SKM-1 treated with dmso at 0.1 percent for 144 hours (cell line): ENCODE measurements around the gene SSRP1.

Source experiments
- DNase-seq: peaks from one replicate; lab custom pipeline; 2025; ENCODE audit not compliant: unreplicated experiment; lab: John Stamatoyannopoulos, UW

Gene SSRP1

DNA sequence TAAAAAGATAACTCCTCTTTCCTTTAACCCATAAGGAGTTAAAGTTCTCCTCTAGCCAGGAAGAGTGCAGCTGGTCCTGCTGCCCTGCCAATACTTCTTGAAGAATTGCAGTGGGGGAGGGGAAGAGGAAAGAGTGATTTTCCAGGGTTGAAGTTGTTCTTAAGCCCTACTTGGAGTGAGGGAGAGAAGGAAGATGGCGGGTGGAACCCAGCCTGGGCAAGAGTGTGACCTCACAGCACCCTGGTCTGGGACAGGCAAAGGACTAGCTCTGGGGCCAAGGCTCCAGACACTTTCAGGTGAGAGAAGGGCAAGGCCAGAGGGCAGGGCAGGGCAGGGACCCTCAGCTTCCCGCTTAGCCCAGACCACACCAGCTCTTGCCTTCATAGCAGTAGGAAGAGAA lies 17.5 kb downstream of the SSRP1 start:
- DNase-seq, result no peak

DNA sequence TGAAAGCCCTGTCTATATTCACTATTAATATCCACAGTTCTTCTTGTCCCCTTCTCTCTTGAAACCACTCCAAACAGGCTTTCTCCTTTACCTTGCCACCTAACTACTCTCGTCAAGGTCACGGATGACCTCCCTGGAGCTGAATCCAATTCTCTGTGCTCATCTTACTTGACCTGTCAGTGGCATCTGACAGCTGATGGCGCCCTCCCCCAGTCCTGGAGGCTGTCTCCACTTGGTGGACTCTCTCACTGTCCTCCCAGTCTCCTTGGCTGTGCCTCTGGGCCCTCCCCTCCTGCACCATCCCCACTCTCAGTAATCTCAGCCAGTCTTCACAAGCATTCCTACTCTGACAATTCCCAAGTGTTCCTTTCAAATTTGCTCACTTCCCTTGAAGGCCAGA lies 19.7 kb downstream of the SSRP1 start:
- DNase-seq, result no peak

DNA sequence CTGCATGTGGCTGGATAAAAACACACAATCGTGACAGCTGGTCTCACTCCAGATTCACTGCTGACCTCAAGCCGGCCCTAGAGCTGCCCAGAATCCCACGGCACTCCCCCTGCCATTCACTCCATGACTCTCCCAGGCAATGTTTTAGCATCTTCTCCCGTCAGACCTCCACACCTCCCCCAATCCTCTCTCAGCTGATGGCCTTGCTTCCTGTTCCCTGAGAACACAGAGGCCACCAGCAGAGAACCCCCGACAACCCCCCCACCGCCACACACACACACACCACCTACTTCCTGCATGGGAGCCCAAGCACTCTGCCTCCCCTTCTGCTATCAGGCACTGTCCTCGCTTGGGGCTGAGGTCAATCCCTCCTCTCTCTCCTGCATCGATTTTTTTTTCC lies 20.2 kb downstream of the SSRP1 start:
- DNase-seq, result no peak

DNA sequence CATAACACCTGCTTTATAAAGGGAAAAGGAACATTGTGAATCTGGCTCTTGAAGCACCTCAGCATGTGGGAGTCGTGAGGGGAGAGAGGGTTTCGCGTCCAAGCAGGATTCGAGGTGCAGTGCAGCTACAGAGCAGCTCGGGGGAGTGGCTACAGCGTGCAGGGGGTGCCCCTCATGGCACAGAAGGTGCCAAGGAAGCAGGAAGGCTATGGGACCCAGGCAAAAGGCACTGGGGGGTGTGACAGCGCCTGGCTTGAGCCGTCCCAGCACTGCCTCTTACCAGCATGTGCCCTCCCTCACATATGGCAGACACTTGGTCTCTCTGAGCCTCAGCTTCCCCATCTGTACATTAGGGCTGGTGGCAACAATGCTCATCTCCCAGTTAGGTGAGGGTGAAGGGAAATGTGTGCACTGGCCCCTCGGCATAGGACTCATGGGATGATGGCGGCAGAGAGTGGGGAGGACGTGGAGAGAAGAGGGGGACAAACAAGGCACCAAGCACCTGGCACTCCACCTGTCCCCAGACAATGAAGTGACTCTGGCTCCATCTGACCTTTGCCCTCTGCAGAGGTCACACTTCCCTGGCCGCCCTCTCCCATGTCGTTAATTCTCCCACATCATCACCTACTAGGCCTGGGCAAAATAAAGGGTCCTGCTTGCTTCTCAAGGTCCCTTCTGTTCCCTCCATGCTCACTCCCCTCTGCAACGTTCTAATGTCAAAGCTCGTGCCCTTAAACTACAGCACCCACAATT lies 21.3 kb downstream of the SSRP1 start:
- no peak for DNase-seq

DNA sequence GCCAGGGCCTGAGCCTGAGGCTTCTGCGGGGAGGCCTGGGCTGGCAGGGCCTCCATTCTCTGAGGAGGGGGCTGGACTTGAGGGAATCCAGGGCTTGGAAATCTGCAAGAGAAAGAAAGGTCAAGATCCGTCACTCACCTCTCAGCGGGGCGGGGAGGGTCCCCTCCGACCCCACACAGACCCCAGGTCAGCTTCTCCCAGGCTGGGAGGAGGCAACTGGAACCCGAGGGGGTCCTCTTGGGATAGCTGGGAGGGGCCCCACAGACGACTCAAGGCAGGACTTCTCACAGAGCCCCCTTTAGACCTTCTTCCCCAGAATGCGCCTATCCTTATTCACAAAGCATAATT lies 21.9 kb downstream of the SSRP1 start:
- no peak for DNase-seq

DNA sequence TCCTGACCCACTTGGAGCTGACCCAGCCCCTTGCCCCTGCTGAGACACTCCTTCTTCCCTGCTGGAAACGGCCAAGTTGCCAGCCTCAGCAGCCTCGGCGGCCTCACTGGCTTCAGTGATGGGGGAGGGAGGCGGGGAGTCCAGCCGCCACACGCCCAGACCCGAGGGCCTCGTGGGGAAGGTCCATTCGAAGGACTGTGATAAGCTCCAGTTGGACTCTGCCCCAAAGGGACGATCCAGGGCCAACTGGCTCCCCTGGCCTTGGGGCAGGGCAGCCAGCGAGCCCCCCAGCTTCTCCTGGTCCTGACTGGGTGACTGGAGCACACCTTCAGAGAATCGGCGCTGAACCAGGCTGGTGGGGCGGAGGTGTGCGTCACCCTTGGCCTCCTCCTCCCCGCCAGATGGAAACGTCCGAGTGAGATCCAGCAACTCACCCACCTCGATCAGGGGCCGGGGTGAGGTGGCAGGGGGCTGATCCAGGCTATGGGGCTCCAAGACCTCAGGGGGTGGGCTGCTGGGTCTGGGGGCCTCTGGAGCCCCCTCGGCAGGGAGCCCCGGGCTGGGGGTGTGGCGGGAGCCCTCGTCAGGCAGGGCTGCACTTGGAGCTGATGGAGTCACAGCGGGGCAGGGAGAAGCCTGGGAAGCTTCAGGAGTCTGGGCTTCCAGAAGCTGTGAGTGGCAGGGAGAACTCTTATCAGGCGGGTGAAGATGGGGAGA lies 22.5 kb downstream of the SSRP1 start:
- no peak for DNase-seq

DNA sequence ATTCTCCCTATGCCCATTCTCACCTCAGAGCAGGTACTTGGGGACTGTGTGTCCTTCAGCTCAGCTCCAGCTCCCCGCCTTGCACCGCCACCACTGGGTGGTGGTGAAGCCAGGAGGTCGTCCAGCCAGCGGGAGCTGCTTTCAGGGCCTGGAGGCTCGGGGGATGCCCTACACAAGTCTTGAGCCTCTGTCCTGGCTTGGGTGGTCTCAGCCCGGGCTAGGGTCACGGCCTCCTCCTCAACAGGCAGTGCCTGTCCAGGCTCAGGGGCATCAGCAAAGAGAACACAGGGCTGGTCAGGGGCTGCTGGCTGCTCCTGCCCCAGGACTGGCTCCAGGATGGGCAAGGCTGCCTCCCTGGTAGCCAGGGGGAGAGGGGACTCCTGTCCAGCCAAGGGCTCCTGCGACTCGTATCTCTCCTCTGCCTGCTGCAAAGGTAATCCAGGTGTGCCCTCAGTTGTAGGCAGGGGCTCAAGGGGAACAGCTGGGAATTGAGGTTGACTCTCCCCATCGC lies 23.1 kb downstream of the SSRP1 start:
- no peak for DNase-seq

DNA sequence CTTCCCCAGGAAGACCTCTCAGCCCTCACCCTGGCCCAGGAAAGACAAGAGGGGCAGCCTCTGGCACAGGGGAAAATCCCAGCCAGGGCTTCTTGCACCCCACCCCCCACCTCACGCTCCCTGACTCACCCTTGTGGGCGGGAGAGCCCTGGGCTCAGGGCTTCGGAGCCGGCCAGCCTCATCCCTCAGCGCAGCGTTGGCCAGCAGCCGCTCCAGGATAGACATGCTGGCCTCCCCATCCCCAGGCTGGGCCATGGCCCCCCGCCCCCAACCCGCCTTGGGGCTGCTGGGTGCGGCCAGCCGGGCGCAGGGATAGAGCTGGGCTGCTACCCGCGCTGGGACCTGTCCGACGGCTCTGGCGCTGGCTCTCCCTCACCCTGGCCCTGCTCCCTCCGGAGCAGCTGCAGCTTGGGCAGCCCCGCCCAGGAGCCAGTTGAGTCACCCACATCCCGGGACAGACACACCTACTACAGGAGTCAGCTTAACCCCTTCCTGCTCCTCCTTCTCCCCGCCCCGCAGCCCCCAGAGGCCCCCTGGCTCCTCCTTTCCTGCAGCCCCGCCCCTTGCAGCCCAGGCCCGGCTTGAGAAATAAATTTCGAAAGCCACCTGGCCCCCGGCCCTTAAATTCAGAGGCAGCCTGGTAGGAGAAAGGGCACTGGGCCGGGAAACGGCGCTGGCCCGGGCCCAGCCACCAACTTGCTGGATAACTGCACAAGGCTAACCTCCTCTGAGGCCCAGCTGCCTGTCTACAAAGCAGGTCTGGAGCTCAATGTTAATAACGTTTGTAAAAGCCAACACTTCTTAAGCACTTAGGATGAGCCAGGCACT lies 24.4 kb downstream of the SSRP1 start:
- DNase-seq, result peak; percentile 26

DNA sequence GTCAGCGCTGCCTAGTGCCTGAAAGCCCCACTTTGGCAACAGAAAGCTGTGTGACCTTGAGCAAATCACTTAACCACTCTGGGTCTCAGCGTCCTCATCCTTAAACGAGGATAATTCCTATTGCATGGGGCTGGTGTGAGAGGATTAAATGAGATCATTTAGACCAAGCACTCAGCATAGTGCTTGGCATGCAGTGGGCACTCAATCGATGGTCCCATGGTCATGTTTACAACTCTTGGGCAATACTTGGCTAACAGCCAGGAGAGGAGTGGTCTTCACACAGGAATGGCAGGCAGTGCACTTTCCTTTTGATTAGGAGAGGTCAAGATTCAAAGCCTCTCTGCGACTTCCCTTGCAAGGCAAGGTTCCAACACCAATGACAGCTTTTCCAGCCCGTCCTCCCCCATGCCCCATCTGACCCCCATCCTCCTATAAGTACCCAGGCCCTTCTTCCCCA lies 25.0 kb downstream of the SSRP1 start:
- DNase-seq, result no peak

DNA sequence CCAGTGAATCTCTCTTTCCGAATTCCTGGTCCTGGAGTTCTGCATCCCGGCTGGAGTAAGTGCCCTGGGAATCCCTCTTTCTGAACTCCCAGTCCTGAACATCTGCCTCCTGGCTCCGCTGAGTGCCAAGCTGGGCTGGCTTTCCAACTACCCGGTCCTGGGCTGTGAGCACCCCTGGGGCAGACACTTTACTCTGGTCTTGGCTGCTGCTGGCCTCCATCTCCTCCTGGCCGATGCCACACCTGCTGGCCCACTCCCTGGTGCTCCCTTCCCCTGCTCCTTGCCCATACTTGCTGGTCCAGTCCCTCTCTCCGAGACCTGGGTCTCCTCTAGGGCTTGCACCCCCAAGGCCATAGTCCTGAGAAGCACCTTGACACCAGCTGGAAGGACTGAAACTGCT lies 25.6 kb downstream of the SSRP1 start:
- DNase-seq, result no peak

DNA sequence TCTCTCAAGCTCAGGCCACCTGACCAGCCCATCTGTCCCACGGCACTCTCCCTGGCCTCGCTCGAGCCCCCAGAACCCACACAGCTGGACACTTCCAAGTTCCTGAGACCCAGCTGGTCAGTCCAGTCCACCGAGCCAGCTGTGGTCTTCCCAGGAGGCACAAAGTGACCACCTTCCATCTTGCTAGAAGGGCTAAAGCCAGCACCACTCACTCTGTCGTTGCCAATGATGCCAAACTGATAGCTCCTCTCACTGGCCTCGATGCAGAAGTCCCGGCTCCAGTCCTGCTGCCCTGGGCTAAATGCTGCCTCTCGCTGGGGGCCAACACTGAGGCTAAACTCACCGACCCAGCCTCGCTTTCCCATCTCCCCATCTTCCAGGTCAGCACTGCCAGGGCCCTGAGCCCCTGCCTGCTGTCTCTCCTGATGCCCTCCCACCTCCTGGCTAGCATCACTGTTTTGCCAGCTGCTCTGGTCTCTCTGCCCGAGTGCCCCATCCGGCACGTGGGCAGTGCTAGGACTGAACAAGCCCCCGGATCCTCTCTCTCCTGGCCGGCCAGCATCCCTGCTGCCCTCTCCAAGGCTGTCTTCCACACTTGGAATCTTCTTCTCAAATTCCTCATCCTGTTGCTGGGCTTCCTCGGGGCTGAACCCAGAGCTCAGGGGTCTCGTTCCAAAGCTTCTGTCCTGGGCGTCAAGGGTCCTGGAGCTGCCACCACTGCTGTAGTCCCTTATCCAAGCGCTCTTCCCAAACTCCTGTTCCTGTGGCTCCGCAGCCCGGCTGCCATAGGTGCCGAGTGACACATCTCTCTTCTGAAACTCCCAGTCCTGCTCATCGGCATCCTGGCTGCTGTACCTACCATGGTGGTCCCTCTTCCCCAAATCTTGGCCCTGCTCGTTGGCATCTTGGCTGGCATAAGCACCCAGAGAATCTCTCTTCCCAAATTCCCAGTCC lies 26.3 kb downstream of the SSRP1 start:
- DNase-seq, result no peak

DNA sequence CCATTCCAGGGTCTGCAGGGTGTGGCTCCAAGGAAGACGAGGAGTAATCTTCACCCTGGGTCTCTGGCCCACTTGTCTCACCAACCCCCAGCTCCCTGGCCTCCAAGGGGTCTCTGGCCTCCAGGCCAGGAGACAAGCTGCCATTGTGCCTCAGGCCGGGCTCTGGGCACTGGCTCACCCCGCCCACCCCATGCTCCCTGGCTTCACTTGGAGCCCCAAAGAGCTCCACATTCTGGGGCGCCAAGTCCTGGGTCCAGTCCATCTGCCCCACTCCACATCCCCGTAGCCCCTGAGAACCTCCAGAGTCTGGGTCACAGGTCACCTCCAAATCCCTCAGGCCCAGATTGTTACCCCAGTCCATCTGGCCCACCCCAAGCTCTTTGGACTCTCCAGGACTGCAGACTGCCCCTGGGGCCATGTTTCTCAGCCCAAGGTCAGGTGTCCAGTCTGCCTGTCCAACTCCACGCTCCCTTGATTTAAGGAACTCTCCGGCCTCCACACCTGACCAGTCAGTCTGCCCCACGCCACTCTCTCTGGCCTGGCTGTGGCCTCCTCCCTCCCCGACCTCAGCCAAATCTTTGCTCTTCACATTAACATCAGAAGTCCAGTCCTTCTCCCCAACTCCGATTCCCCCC lies 27.1 kb downstream of the SSRP1 start:
- DNase-seq, result no peak

DNA sequence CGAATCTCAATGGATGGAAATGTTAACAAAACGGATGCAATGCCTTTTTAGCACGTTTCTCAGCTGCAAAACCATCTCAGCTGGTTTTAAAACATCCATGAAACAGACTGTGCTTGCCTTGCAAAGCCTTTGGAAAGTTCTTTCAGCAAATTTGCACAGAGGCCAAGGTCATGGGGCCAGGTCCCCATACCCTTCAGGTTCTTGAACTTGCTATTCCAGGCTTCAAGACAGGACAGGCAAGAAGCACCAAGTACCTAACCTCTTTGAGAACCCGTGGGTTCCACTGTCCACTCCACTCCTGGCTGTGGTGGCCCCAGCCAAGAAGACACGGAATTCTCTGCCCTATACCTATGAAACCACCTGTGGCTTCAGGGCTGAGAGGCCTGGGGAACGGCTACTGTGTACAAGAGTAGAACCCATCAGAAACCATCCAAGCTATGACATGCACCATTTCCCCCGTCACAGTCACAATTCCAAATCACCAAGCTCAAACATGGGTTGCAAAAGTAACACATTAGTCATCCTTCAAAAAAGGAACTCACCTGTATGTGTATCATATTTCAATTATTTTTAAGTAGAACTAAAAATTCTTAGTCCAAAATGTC lies 27.9 kb downstream of the SSRP1 start:
- no peak for DNase-seq

DNA sequence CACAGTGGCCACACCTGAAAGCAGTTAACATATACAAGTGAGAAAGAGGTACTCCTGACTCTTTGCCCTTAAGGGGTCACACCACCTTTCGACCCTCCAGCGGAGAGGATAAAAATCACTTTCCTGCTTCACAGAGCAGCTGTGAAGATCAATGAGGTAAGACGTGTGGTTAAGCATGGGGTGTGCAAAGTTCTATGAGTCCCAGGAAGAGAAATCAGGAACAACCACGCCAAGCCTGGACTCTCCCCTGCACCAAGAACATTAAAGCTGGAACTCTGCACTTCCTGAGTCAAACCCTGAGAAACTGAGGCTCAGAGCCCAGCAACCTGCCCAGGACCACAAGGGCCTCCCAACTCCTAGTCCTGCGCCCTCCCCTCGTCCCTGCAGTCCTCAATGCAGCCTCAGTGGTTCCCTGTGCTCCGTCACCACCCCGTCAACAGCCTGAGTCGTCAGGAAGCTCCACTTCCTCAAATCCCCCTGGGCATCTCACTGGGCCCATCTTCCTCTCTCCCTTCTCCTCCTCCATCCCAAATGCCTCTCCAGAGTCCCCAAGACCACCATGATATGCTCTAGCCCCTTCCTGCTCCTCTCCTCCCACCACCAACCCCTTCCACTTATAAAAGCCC lies 28.6 kb downstream of the SSRP1 start:
- DNase-seq, result peak; percentile 18

DNA sequence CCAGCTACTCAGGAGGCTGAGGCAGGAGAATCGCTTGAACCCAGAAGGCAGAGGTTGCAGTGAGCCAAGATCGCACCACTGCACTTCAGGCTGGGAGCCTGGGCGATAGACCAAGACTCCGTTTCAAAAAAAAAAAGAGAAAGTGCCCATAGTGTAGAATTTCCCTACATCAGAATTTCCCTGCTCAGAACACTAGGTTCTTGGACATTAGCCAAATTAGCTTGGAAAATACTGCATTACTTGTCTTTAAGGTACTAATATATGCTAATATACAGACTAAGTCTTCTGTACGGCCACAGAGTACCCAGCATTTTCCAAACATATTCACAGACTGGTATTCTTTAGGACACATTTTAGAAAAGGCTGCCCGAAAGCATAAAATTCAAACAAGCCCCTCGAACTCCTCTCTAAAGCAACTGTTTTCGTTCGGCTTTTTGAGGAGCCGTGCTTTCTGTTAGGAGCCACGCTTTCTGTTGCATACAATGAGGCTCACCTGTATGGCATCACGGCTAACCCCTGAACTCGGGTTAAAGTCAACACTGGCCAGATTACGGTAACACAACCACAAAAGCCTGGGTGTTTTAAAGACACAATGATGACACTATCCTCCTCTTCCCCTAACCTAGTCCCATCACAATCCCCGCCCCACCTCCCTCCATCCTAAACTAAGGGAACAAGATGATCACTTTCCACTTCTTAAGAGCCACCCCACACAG lies 29.4 kb downstream of the SSRP1 start:
- DNase-seq, result no peak

DNA sequence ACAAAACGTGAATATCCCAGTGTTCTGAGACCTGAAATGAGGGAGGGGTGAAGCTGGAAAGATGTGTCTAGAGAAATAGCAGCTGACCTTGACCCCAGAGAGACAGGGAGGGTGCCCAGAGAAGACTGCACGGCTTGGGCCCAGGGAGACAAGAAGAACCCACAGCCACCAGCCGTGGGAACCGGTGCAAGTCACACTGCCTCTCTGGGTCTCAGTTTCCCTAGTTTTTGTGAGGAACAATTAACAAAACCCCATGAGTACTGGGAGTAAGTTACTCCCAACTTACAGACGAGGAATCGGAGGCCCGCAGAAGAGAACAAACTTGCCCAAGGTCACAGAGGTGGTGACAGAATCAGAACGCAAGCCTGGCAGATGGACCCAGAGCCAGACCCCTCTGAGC lies 30.2 kb downstream of the SSRP1 start:
- DNase-seq, result no peak

DNA sequence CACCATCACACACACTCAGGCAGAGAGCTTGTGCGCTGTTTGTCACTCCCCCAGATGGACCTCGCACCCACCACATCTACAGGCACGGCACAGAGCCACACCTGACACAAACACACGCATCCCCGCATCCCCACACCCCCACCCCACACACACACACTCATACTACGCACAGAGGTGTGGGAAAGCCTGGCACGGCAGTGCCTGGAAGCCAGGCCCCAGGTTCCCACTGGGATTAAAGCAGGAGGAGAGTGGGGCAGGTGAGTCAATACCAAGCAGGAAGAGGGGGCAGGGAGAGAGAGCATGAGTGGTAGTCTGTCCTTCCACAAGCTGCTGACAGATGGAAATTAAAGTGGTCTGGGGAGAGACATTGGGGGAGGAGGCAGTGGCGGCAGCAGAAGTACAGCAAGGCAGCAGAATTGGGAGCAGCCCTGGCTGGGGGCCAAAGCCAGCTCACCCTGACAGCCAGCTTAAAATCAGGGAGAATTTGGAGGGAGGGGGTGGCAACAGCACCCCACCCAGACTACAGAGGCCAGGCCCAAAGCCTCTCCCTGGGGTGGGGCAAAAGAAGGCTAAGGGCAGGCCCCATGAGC lies 31.6 kb downstream of the SSRP1 start:
- DNase-seq, result no peak

DNA sequence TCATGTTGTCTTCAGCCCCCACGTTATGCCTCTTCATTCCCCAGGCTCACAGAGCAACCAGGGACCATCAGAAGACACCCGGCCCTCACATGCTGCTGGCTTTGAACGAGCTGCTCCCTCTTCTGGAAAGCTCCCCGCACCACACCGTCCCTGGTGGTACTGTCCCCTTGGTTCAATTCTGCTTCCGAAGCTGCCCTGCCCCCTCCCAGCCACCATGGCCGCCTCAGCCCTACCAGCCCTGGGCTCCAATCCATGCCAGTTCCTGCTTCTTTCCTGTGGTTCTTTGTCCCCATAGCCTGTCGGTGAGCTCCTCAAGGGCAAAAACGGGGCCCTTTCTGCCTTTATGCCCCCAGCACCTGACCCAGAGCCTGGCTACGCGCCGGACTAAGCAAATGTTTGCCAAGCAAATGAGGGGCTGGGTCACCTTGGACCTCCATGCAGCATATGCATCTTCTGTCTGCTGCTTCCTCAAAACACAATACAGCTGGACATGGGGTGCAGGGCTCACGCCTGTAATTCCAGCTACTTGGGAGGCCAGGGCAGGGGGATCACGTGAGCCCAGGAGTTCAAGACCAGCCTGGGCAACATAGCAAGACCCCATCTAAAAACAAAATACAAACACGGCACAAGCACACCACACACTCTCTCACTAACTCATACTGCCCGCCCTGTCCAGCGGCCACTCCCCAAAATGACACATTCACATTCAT lies 32.3 kb downstream of the SSRP1 start:
- no peak for DNase-seq
